ENCODE measurements around the gene TBC1D3I.

DNA sequence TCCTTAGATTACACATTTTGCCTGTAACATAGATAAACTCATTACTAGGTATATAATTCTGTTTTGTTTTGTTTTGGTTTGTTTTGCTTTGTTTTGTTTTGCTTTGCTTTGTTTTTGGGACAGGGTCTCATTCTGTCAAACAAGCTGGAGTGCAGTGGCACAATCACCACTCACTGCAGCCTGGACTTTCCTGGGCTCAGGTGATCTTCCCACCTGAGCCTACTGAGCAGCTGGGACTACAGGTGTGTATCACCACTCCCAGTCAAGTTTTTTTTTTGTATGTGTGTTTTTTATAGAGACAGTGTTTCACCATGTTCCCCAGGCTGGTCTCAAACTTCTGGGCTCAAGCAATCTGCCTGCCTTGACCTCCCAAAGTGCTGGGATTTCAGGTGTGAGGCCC is 54.8 kb downstream of the TBC1D3I start:
- TF ChIP-seq CTCF (IDR thresholded peaks at IDR 0.05; ENCODE audit: low read depth, low read length, poor library complexity, severe bottlenecking), result no peak
- no peak for TF ChIP-seq EZH2phosphoT487 (IDR thresholded peaks at IDR 0.05; ENCODE audit: borderline replicate concordance, low read length)
